GM12873 (cell line): ENCODE results near the gene IL1RAPL2.

Experiments used
- CTCF ChIP-seq: IDR thresholded peaks from 2 replicates; pipeline ENCODE4 v1.5.1; 2012; ENCODE audit warnings: low read depth, mild to moderate bottlenecking, moderate library complexity, low read length, control low read depth; ENCODE audit not compliant: insufficient read depth; ENCODE audit errors: missing control alignments

IL1RAPL2 gene

GRCh38 chrX:105744946-105745345, 1178.9 kb downstream of the IL1RAPL2 start:
- no peak for TF ChIP-seq CTCF

- no peak for TF ChIP-seq CTCF
These were observed 1179.9 kb downstream of the IL1RAPL2 start for GRCh38 chrX:105745863-105746262.

- no peak for TF ChIP-seq CTCF
These were observed 1186.4 kb downstream of the IL1RAPL2 start for GRCh38 chrX:105752338-105752956.

GRCh38 chrX:105753411-105753810, 1187.4 kb downstream of the IL1RAPL2 start:
- no peak for TF ChIP-seq CTCF

GRCh38 chrX:105754286-105754964, 1188.4 kb downstream of the IL1RAPL2 start:
- no peak for TF ChIP-seq CTCF

GRCh38 chrX:105755109-105755508, 1189.1 kb downstream of the IL1RAPL2 start:
- TF ChIP-seq CTCF: no peak

GRCh38 chrX:105758754-105759153, 1192.8 kb downstream of the IL1RAPL2 start:
- TF ChIP-seq CTCF: no peak
